ENCODE results near the gene TNRC6B.

DNA sequence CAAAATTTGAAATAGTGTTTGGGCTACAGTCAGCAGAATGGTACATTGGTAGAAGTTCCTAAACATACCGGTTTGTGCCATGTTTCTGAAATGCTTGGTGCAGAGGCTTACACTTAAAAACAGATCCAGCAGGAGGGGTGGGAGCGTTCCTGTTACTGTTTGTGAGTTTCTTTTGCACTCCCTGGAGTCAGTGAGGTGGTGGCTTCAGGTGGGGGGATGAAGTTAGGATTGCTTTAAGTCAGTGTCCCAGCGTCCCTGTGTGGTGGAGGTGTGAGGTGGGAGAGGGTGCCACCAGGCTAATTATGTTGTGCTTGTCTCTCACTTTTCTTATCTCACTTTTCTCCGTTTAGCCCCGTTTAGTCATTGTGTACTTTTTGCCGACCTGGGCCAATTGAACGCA is 9.7 kb downstream of the TNRC6B start:
- TF ChIP-seq POLR2AphosphoS5 (IDR thresholded peaks at IDR 0.05) (no peak), EZH2 (IDR thresholded peaks at IDR 0.05; ENCODE audit: borderline replicate concordance, insufficient read depth, low read length, poor library complexity, severe bottlenecking) (no peak), SMC3 (conservative IDR thresholded peaks at IDR 0.05; ENCODE audit: poor library complexity) (no peak), CTCF (IDR thresholded peaks at IDR 0.05; ENCODE audit: poor library complexity, severe bottlenecking) (no peak), RAD21 (conservative IDR thresholded peaks at IDR 0.05) (no peak), REST (IDR thresholded peaks at IDR 0.05; ENCODE audit: borderline replicate concordance) (no peak), TAF1 (IDR thresholded peaks at IDR 0.05; ENCODE audit: low read depth) (no peak)

Measured in neural cell (in vitro differentiated cells).